ENCODE measurements around the gene RERG. TPM values are rescaled to one million over a fixed set of nuclear protein-coding genes. Genes with fewer than 3 reads are reported as not detected.
"Not testable (repeated sequence)": the region's sequence is repeated elsewhere in the genome, so short reads cannot be mapped to it uniquely, and the experiment has no call there.

RERG gene
- total RNA-seq, 8 experiments from 2014 or later, result 0.18 to 23.5 (median 1.7) TPM

DNA sequence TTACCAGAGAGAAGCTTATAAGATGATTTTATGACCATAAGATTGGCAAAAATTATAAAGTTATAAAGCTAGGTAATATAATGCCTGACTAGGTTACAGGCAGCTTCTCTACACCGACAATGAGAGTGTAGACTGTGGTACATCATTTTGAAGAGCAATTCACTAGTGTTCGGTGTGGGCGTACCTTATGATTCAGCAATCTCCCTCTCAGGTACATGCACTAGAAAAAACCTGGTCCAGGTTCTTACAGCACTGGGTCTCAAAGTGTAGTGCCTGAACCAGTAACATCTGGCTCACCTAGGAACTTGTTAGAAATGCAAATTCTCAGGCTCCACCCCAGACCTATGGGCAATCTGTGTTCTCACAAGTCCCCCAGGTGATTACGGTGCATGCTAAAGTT is 106.7 kb downstream of the RERG start:
- Histone ChIP-seq H3K27ac (no peak overlapping the region), H3K4me3 (no peak overlapping the region), H3K4me1 (replicated peaks in 1 of 2) (peaks cover 0 to 10% of the 10 kb centered on the region in 2 donors)
- in situ Hi-C loops (cut with MboI; ENCODE audit: low pct_unique_long_range_greater_than_20kb in 2 of 9, low sequenced_read_pairs in 9 of 9, unreplicated experiment in 9 of 9), result loop anchor here in 1 of 9 experiments (25.0 kb wide), 1 partner anchor 102 kb away; no protein-coding TSS in a partner anchor
- ATAC-seq (replicated peaks in 6 of 8), result no peak
- 60 to 100% (median 92%) methylated on average over 1 to 4 of the region's 4 CpGs; no CpG with 5 or more reads in 1 of the 10 experiments for WGBS, 10 experiments

DNA sequence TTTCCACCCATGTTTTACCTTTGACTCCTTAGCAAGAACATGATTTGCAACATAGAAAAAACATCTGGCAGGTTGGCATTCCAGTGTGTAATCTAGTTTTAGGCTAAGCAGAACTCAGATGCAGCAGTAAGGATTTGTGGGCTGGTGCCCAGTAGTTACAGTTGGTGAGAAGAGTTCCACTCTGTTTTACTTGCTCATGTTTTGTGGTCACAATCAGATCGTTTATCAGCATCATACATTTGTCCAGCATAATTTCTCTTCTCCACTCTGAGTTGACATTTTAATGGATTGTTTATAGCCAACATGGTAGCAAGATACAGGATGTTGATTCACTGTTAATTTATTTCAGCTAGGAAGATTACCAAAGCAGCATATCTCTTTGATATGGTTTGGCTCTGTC is 128.4 kb downstream of the RERG start:
- no peak overlapping the region for H3K27ac ChIP-seq
- H3K4me1 ChIP-seq (replicated peaks in 1 of 2), result no peaks in the 10 kb centered on the region
- in situ Hi-C loops (cut with MboI; ENCODE audit: low pct_unique_long_range_greater_than_20kb in 2 of 9, low sequenced_read_pairs in 9 of 9, unreplicated experiment in 9 of 9), result no loop called here
- H3K4me3 ChIP-seq, result no peak overlapping the region
- WGBS, 10 experiments, result 0 to 89% (median 60%) methylated on average over 1 of the region's 1 CpG; no CpG with 5 or more reads in 4 of the 10 experiments
- no peak for ATAC-seq (replicated peaks in 6 of 8)

DNA sequence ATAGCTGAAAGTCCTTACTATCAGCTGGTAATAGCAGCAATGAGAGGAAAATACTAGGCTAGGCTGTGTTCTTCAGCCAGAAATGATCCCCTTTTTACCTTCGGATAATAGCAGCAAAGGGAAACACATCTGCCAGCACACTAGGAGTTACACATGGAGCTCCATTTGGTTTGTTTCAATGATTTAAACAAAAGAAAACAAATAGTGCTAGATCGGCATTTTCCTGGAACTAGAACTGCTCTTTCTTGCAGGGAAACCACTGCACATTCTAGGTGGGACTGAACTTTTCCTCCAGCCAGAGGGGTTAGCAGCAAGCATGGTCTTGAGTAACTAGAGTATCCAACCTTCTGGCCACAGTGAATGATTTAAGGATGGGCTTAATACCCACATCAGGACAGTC is 130.8 kb downstream of the RERG start:
- Histone ChIP-seq H3K4me1 (replicated peaks in 1 of 2) (no peaks in the 10 kb centered on the region), H3K27ac (no peak overlapping the region), H3K4me3 (no peak overlapping the region)
- ATAC-seq (replicated peaks in 6 of 8), result no peak
- in situ Hi-C loops (cut with MboI; ENCODE audit: low pct_unique_long_range_greater_than_20kb in 2 of 9, low sequenced_read_pairs in 9 of 9, unreplicated experiment in 9 of 9), result no loop called here
- WGBS, 10 experiments, result 20 to 100% (median 83%) methylated on average over 1 to 2 of the region's 2 CpGs; no CpG with 5 or more reads in 3 of the 10 experiments

DNA sequence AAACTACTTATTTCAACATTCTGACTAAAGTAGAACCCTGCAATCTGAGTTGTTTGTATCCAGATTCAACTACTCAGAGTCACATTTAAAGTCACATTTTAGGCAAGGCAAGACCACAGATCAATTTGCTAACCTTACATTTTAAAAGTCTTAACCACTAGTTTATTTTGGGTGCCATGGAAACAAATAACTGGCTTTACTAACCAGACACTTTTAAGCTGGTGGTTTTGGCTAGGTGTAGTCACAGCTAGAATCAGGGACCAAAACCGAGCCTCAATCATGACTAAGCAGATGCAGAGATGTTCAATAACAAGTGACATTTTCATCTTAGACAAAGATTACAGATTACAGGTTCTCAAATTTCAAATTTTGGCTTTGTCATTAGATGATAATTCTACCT is 133.1 kb downstream of the RERG start:
- in situ Hi-C loops (cut with MboI; ENCODE audit: low pct_unique_long_range_greater_than_20kb in 2 of 9, low sequenced_read_pairs in 9 of 9, unreplicated experiment in 9 of 9), result no loop called here
- 0 to 100% (median 42%) methylated on average over 1 of the region's 1 CpG; no CpG with 5 or more reads in 2 of the 10 experiments for WGBS, 10 experiments
- Histone ChIP-seq H3K4me3 (no peak overlapping the region), H3K27ac (no peak overlapping the region), H3K4me1 (replicated peaks in 1 of 2) (no peaks in the 10 kb centered on the region)
- ATAC-seq (replicated peaks in 6 of 8), result no peak

DNA sequence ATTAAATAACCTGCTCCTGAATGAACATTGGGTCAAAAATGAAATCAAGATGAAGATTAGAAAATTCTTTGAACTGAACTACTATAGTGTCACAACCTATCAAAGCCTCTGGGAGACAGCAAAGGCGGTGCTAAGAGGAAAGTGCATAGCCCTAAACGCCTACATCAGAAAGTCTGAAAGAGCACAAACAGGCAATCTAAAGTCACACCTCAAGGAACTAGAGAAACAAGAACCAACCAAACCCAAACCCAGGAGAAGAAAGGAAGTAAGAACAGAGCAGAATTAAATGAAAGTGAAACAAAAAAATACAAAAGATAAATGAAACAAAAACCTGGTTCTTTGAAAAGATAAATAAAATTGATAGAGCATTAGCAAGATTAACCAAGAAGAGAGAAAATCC is 143.5 kb downstream of the RERG start:
- H3K27ac ChIP-seq; ATAC-seq (replicated peaks in 6 of 8); in situ Hi-C loops (cut with MboI; ENCODE audit: low pct_unique_long_range_greater_than_20kb in 2 of 9, low sequenced_read_pairs in 9 of 9, unreplicated experiment in 9 of 9); H3K4me3 ChIP-seq; H3K4me1 ChIP-seq (replicated peaks in 1 of 2): not testable (repeated sequence)
- WGBS, 10 experiments, result 44 to 100% (median 80%) methylated on average over 1 to 2 of the region's 2 CpGs; no CpG with 5 or more reads in 1 of the 10 experiments

DNA sequence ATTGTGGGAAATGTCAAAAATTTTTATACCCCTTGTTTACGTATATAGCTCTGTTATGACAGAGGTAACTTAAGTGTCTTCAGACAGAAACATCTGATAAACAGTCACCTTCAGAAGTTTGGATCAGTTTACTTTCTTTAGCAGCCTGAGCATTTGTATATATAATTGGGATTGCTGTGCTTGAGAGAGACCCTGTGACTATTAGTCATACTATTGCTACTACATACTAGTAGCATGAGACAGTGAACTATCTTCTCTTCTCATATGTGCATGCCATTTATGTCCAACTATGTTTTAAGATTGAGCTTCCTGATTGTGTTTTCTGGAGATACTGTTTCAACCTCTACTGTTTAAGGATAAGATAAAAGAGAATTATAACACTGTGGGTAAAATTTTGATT is 146.9 kb downstream of the RERG start:
- WGBS, 10 experiments, result 50 to 100% (median 100%) methylated on average over 1 of the region's 1 CpG; no CpG with 5 or more reads in 3 of the 10 experiments
- in situ Hi-C loops (cut with MboI; ENCODE audit: low pct_unique_long_range_greater_than_20kb in 2 of 9, low sequenced_read_pairs in 9 of 9, unreplicated experiment in 9 of 9), result no loop called here
- Histone ChIP-seq H3K4me3 (no peak overlapping the region), H3K27ac (no peak overlapping the region), H3K4me1 (replicated peaks in 1 of 2) (no peaks in the 10 kb centered on the region)
- peak in 1 of 8 experiments; percentile 21 for ATAC-seq (replicated peaks in 6 of 8)

DNA sequence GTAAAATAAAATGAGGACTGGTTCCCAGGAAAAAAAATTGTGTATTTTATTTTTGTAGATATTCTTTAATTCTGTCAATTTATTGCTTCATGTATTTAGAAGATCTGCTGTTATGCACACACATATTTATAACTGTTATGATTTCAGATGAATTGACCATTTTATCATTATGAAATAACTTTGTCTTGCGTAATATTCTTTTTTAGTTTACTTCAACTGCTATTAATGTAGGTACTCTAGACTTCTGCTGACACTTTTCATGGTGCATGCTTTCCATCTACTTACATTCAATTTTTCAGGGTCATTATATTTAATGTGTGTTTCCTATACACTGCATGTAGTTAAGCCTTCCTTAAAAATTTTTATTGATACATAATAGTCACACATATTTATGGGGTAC is 162.1 kb downstream of the RERG start:
- ATAC-seq (replicated peaks in 6 of 8), result no peak
- WGBS, 10 experiments, result 50 to 100% (median 91%) methylated on average over 1 of the region's 1 CpG; no CpG with 5 or more reads in 3 of the 10 experiments
- H3K4me3 ChIP-seq, result no peak overlapping the region
- in situ Hi-C loops (cut with MboI; ENCODE audit: low pct_unique_long_range_greater_than_20kb in 2 of 9, low sequenced_read_pairs in 9 of 9, unreplicated experiment in 9 of 9), result no loop called here
- H3K4me1 ChIP-seq (replicated peaks in 1 of 2), result no peaks in the 10 kb centered on the region
- no peak overlapping the region for H3K27ac ChIP-seq

Other genes with a start within 250 kb of the RERG start
- gene PDE6H, start 248.4 kb downstream of the RERG start, total RNA-seq, result not detected
- 10 to 100 TPM in 5 of 8 experiments, 1 to 10 TPM in 1, under 1 TPM in 1, not detected in 1; 0.25 to 33.9 (median 21.7) TPM for gene PTPRO, start 101.1 kb upstream of the RERG start, total RNA-seq

Data from motor neuron (in vitro differentiated cells).